GM18870 (cell line): Measurements from ENCODE around the gene PROKR2.

Experiments
- ATAC-seq: cut with Tn5 transposase; IDR thresholded peaks from one replicate; pipeline ENCODE4 v1.9.1; 2021; ENCODE audit warnings: moderate library complexity; ENCODE audit not compliant: unreplicated experiment

The PROKR2 gene

GRCh38 chr20:5316188-5317158 is at the start of gene PROKR2:
Gene PROKR2, minus strand, starts transcription at chr20:5316954. Its CDS starts 2,585 bp downstream, at chr20:5314369.
- ATAC-seq = no peak

DNA sequence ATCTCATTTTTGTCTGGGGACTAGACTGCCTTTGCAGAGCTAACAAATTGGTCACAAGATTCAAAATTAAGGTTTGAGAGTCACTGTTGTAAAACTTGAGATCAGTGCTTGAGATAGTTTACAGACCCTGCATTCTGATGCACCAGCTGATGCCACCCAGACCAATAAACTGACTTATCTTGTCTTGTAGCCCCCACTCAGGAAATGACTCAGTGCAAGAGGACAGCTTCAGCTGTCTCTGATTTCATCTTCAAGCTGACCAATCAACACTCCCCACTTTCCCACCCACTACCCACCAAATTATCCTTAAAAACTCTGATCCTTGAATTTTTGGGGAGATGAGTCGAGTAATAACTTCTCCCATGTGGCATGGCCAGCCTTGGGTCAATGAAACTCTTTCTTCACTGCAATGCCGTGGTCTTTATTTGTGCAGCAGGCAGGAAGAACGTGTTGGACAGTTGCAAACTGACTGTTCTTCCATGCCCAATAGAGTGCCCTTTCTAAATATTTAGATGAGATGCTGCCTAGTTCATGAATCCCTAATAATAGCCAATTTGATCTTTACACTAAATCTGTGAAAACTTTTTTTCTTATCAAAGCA is 48.3 kb upstream of the PROKR2 start:
- no peak for ATAC-seq

- no peak for ATAC-seq
Measured at GRCh38 chr20:5364136-5364821, 47.5 kb upstream of the PROKR2 start.

DNA sequence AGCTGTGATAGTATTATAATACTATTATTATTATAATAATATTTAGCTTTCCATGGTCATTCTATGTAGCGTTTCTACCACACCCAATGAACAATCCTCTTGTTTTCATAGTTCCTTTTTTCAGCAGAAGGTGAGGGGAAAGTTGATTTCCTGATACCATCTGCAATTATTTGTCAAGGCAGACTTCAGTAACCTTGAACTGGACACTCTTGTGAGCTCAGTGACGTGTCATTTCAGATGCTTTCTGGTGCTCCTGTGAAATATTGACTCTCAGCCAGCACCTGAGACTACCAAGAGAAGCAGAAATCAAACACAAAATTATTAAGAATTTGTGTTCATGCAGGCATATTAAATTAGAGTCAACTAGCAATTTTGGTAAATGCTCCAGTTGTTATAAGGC is 46.0 kb upstream of the PROKR2 start:
- ATAC-seq = no peak

GRCh38 chr20:5361176-5361575 is 44.4 kb upstream of the PROKR2 start:
- ATAC-seq = no peak

- no peak for ATAC-seq
Measured at GRCh38 chr20:5357946-5358345, 41.2 kb upstream of the PROKR2 start.

DNA sequence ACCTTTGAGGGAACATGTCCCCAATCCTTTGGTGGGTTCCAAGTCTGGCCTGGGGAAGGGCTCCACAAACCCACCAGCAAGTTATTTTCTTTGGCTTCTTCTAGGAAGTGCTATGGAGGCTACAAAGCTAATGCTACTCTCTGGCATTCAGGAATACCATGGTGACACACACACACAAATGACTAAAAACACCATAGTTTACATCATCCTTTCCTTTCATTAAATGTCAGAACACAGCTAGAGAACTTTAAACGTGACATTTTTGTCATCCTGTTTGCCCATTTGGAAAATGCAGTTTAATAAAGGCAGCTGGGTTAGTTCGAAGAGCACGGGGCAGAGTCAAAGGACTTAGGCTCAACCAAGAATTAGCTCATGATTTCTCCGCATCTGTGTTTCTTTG is 40.2 kb upstream of the PROKR2 start:
- ATAC-seq = no peak

- no peak for ATAC-seq
Measured at GRCh38 chr20:5354901-5355300, 38.1 kb upstream of the PROKR2 start.

DNA sequence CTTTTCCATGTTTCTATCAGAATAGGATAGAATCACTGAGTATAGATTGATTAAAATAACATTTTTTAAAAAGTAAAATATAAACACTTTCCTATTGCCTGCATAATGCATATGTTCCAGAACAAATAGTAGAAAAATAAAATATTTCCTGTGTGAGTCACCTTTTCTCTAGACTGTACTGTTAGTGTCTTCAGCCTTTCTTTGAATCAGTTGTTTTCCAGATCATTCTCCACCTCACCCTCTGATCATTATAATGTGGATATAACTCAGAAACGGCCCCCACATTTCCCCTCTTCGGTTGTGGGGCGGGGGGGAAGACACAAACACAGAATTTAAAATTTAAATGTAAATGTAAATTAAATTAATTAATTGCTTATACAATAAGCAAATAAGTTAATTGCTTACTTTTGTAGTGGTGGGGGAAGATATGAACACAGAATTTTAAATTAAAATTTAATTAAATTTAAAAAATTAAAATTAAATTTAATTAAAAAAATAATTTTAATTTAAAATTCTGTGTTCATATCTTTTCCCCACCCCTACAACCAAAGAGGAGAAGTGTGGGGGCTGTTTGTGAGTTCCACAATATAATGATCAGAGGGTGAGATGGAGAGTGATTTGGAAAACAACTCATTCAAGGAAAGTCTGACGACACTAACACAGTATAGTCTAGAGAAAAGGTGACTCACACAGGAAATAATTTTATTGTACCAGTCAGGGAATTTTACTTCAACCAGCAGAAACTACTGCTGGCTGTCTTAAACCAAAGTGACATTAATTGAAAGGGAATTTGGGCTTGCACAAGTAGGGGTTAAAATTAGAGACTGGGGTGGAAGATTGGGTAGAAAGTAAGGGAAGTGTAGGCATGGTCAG is 37.1 kb upstream of the PROKR2 start:
- ATAC-seq = no peak

DNA sequence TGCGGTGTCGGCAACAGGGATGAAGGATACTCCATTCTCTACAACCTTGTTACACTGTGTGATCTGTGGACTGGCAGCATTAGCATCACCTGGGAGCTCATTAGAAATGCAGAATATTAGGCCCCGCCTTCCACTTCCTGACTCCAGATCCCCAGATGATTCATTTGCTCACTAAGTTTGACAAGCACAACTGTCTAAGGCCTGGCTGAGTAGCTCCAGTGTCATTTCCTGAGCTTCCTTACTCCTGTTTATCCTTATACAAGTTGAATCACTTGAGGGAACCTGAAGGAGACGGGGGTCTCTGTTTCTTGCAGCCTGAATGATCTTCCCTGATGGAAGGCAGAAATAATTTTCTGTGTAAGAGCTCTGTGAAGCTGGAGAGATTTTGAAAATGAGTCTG is 32.7 kb upstream of the PROKR2 start:
- no peak for ATAC-seq

GRCh38 chr20:5342021-5342420 is 25.3 kb upstream of the PROKR2 start:
- no peak for ATAC-seq

DNA sequence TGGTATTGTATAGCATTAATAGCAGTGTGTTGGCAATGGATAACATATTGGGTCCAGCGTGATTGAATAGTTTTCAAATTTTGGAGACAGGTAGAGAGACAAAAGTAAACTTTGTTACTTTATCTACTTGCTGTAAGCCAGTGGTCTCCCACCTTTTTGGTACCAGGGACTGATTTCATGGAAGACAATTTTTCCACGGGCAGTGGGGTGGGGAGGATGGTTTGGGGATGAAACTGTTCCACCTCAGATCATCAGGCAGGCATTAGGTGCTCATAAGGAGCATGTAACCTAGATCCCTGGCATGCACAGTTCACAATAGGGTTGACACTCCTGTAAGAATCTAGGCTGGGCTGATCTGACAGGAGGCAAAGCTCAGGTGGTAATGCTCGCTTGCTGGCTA is 14.6 kb upstream of the PROKR2 start:
- no peak for ATAC-seq

GRCh38 chr20:5328268-5328667 is 11.5 kb upstream of the PROKR2 start:
- ATAC-seq = no peak

- no peak for ATAC-seq
Measured at GRCh38 chr20:5327356-5327755, 10.6 kb upstream of the PROKR2 start.

GRCh38 chr20:5315807-5316187 is 957 bp downstream of the PROKR2 start:
- ATAC-seq = no peak

GRCh38 chr20:5313916-5314315 is 2.8 kb downstream of the PROKR2 start:
- no peak for ATAC-seq

DNA sequence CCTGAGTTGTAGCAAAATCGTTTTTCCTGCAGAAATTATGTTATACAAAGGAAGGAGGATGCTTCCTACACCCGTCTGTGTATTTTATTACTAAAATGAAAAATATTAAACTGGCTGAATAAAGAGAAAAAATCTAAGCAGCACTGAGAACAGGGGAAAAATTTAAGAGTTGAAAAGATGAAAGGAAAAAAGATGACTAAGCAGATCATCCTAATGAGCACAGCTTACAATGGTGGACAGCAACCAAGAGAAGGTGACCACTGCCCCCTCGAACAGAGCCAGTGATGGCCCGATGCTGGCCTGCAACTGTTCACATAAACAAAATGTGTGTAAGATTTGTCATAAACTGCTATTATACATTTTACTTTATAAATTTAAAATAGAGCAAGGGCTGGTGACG is 4.2 kb downstream of the PROKR2 start:
- no peak for ATAC-seq

- no peak for ATAC-seq
Measured at GRCh38 chr20:5309971-5310370, 6.8 kb downstream of the PROKR2 start.

GRCh38 chr20:5298811-5299210 is 17.9 kb downstream of the PROKR2 start:
- no peak for ATAC-seq

- ATAC-seq = no peak
Measured at GRCh38 chr20:5297280-5298004, 19.3 kb downstream of the PROKR2 start.
